HL-60 (cell line): ENCODE measurements around the gene HECTD4.

ENCODE experiments used
- DNase-seq, 2 experiments: peaks; one replicate each; pipeline ENCODE4 v3.0.0-alpha.2; 2010 to 2020; ENCODE audit warnings: low read depth in 1 of 2, low spot score in 1 of 2
- H3K27ac ChIP-seq: fragments of 250-450 bp; sonication (Bioruptor Pico); replicated peaks from 2 replicates; pipeline ENCODE4 v1.5.1; 2020; ENCODE audit warnings: mild to moderate bottlenecking, moderate library complexity
- H3K27me3 ChIP-seq: fragments of 250-450 bp; sonication (Bioruptor Pico); 2 replicates; pipeline ENCODE4 v1.5.1; 2021; ENCODE audit warnings: mild to moderate bottlenecking, moderate library complexity; ENCODE audit not compliant: insufficient read depth, poor library complexity, severe bottlenecking
- H3K4me3 ChIP-seq: replicated peaks from 2 replicates; pipeline ENCODE4 v1.5.1; 2011; ENCODE audit warnings: mild to moderate bottlenecking, control low read depth, low read length; ENCODE audit not compliant: insufficient read depth
- CTCF ChIP-seq: IDR thresholded peaks from one replicate; pipeline ENCODE4 v1.5.1; 2011; ENCODE audit warnings: low read length, control low read depth, inconsistent platforms; ENCODE audit not compliant: insufficient read depth
- GABPA ChIP-seq: IDR thresholded peaks from 2 replicates; pipeline ENCODE4 v1.6.1; 2012; ENCODE audit warnings: low read depth
- POLR2AphosphoS5 ChIP-seq: IDR thresholded peaks from 2 replicates; pipeline ENCODE4 v1.6.1; 2012; ENCODE audit warnings: low read depth
- REST ChIP-seq: IDR thresholded peaks from 2 replicates; pipeline ENCODE4 v1.6.1; 2012; ENCODE audit warnings: low read depth; ENCODE audit not compliant: insufficient replicate concordance
- SPI1 ChIP-seq: IDR thresholded peaks from 2 replicates; pipeline ENCODE4 v1.6.1; 2012; ENCODE audit warnings: low read depth, mild to moderate bottlenecking, borderline replicate concordance

The HECTD4 gene

GRCh38 chr12:112275207-112275606 lies 107.0 kb downstream of the HECTD4 start:
- TF ChIP-seq GABPA (no peak), SPI1 (no peak), CTCF (no peak), REST (no peak), POLR2AphosphoS5 (no peak)
- no peak for DNase-seq
- Histone ChIP-seq H3K27me3 (no peaks in the 10 kb centered on the region), H3K4me3 (no peak overlapping the region), H3K27ac (no peak overlapping the region)

GRCh38 chr12:112270673-112271072 lies 111.6 kb downstream of the HECTD4 start:
- Histone ChIP-seq H3K4me3 (no peak overlapping the region), H3K27ac (no peak overlapping the region), H3K27me3 (no peaks in the 10 kb centered on the region)
- DNase-seq: no peak
- TF ChIP-seq POLR2AphosphoS5: no peak
- TF ChIP-seq GABPA: no peak
- no peak for TF ChIP-seq REST
- TF ChIP-seq CTCF: no peak
- no peak for TF ChIP-seq SPI1

GRCh38 chr12:112266473-112266872 lies 115.8 kb downstream of the HECTD4 start:
- DNase-seq: no peak
- TF ChIP-seq GABPA: no peak
- no peak for TF ChIP-seq SPI1
- no peak for TF ChIP-seq REST
- no peak for TF ChIP-seq CTCF
- no peak for TF ChIP-seq POLR2AphosphoS5
- no peak overlapping the region for H3K27ac ChIP-seq
- H3K4me3 ChIP-seq: no peak overlapping the region
- no peaks in the 10 kb centered on the region for H3K27me3 ChIP-seq
